Measurements from ENCODE around the gene DIAPH2. TPM values are rescaled to one million over a fixed set of nuclear protein-coding genes. Genes with fewer than 3 reads are reported as not detected.

The DIAPH2 gene
- total and polyA plus RNA-seq, 9 donors, result 8.1 to 30.9 (median 24.2) TPM

DNA sequence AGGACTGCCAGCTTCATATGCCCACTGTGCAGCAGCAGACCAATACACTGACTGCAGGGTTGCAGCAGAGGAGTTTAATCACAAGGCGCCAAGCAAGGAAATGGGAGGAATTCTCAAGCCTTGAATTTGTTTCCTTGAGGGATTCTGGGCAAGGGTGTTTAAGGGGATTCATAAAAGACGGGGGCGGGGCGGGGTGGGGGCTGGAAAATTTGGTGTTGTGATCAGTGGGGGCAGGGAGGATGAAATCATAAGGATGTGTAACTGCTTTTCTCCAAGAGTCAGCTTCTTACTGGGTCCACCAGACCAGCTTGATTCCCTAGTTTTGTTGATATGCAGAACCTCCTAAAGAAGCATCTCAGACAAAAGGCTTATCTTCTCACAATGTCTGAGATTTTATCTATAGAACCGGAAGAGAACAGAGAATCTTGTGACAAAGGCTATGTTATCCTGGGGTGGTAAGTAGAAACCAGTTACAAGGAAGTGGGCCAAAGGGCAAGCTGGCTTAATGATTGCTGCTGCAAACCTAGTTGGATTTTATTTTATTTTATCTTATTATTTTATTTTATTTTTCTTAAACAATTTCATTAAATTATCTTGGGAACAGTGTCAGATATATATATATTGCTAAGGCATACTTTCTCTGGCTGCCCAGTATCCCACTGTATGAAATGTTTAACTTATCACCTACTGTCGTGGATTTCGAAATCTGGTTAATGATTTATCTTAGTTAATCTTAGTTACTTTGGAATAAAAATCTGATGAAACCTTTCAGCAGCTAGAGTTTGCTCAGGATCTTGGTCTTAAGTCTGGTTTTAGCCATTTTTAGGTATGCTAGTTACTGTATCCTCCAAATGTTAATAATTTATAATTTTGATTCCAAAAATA, 475.5 kb downstream of the DIAPH2 start:
- no peaks in the 10 kb centered on the region for H3K27me3 ChIP-seq
- 56 to 61% (median 57%) methylated on average over 7 of the region's 7 CpGs for WGBS, 3 donors
- no peak for DNase-seq
- intact Hi-C loops (cut with DNase I), result no loop called here
- no peak overlapping the region for H3K27ac ChIP-seq
- H3K36me3 ChIP-seq, result no peaks in the 10 kb centered on the region
- H3K4me3 ChIP-seq, result no peak overlapping the region
- H3K4me1 ChIP-seq (ENCODE audit: insufficient read depth), result no peaks in the 10 kb centered on the region
- H3K9me3 ChIP-seq, result no peaks in the 10 kb centered on the region
- TF ChIP-seq, protein P1, sequence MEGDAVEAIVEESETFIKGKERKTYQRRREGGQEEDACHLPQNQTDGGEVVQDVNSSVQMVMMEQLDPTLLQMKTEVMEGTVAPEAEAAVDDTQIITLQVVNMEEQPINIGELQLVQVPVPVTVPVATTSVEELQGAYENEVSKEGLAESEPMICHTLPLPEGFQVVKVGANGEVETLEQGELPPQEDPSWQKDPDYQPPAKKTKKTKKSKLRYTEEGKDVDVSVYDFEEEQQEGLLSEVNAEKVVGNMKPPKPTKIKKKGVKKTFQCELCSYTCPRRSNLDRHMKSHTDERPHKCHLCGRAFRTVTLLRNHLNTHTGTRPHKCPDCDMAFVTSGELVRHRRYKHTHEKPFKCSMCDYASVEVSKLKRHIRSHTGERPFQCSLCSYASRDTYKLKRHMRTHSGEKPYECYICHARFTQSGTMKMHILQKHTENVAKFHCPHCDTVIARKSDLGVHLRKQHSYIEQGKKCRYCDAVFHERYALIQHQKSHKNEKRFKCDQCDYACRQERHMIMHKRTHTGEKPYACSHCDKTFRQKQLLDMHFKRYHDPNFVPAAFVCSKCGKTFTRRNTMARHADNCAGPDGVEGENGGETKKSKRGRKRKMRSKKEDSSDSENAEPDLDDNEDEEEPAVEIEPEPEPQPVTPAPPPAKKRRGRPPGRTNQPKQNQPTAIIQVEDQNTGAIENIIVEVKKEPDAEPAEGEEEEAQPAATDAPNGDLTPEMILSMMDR (IDR thresholded peaks at IDR 0.05), result no peak
- TF ChIP-seq EP300 (IDR thresholded peaks at IDR 0.05) (no peak), POLR2A (IDR thresholded peaks at IDR 0.05) (no peak)

DNA sequence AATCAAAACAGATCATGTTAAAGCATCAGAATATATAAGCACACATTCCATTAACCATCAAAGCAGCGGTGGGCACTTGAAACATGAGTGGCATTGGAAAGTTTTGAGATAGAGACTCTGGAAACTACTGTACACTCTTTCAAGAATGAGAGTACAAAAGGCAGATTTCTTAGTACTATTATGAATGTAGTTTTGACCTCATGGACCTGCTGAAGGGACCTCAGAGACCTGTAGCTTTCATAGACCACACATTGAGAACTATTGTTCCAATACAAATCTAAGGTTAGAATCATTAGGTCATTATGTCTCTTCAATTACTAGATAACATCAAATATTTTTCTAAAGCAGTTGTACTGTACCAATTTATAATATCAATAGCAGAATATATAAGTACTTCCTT, 482.7 kb downstream of the DIAPH2 start:
- TF ChIP-seq POLR2A (IDR thresholded peaks at IDR 0.05) (no peak), EP300 (IDR thresholded peaks at IDR 0.05) (no peak)
- TF ChIP-seq, protein P1 (IDR thresholded peaks at IDR 0.05), result no peak
- H3K36me3 ChIP-seq, result no peaks in the 10 kb centered on the region
- H3K27me3 ChIP-seq, result no peaks in the 10 kb centered on the region

GRCh38 chrX:97168646-97169045, 484.0 kb downstream of the DIAPH2 start:
- no peaks in the 10 kb centered on the region for H3K9me3 ChIP-seq
- no peaks in the 10 kb centered on the region for H3K36me3 ChIP-seq
- no peaks in the 10 kb centered on the region for H3K27me3 ChIP-seq
- no peak for DNase-seq
- intact Hi-C loops (cut with DNase I), result no loop called here
- H3K4me3 ChIP-seq, result no peak overlapping the region
- TF ChIP-seq POLR2A (IDR thresholded peaks at IDR 0.05), result no peak
- no peak for TF ChIP-seq EP300 (IDR thresholded peaks at IDR 0.05)
- TF ChIP-seq, protein P1 (IDR thresholded peaks at IDR 0.05), result no peak
- no peaks in the 10 kb centered on the region for H3K4me1 ChIP-seq (ENCODE audit: insufficient read depth)
- H3K27ac ChIP-seq, result no peak overlapping the region
- 81 to 94% (median 83%) methylated on average over 2 of the region's 2 CpGs for WGBS, 3 donors

More for the DNA sequence above, 482.7 kb downstream of the DIAPH2 start:
- no peaks in the 10 kb centered on the region for H3K4me1 ChIP-seq (ENCODE audit: insufficient read depth)
- no peaks in the 10 kb centered on the region for H3K9me3 ChIP-seq
- H3K27ac ChIP-seq, result no peak overlapping the region
- intact Hi-C loops (cut with DNase I), result no loop called here
- no peak overlapping the region for H3K4me3 ChIP-seq
- no peak for DNase-seq
- WGBS, 3 donors, result 87 to 94% (median 91%) methylated on average over 1 of the region's 1 CpG

DNA sequence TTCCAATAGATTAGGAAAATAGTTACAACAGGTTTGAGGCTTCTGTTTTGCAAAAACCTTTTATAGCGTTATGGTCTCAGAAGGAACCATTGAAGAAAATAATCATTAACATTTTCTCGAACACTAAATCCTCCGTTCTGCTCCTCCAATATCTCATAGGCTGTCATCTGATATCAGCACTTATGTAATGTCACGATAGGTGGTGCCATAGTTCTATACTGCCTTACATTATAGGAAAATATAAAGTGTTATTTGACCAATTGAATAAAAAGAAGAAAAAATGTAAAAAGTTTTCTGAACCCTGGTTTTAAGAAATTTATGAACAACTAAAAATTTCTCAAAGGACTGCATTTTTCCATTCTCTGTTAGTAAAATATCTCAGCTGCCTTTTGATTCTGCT, 490.5 kb downstream of the DIAPH2 start:
- intact Hi-C loops (cut with DNase I), result loop anchor here in 1 of 4 donors (2.0 kb wide), 1 partner anchor 74 kb away; no protein-coding TSS in a partner anchor
- no peaks in the 10 kb centered on the region for H3K4me1 ChIP-seq (ENCODE audit: insufficient read depth)
- no peak overlapping the region for H3K27ac ChIP-seq
- TF ChIP-seq POLR2A (IDR thresholded peaks at IDR 0.05), result no peak
- TF ChIP-seq, protein P1 (IDR thresholded peaks at IDR 0.05), result no peak
- TF ChIP-seq EP300 (IDR thresholded peaks at IDR 0.05), result no peak
- no peaks in the 10 kb centered on the region for H3K36me3 ChIP-seq
- no peak overlapping the region for H3K4me3 ChIP-seq
- 76 to 84% (median 77%) methylated on average over 4 of the region's 4 CpGs for WGBS, 3 donors
- no peaks in the 10 kb centered on the region for H3K9me3 ChIP-seq
- no peaks in the 10 kb centered on the region for H3K27me3 ChIP-seq
- DNase-seq, result no peak
